Peyer's patch (tissue), 4 donors: ENCODE data around the gene PHF10. TPM values are rescaled to one million over a fixed set of nuclear protein-coding genes. Genes with fewer than 3 reads are reported as not detected.

ENCODE experiments used
- DNase-seq, 3 donors: peaks; one replicate each; pipeline ENCODE4 v3.0.0-alpha.2; 2017 to 2019
- H3K27ac ChIP-seq, 4 donors: fragments of 200-600 bp; sonication (generic); one replicate each; pipeline ENCODE4 v1.5.1; 2016 to 2019
- H3K27me3 ChIP-seq, 2 donors: fragments of 200-600 bp; sonication (generic); one replicate each; pipeline ENCODE4 v1.5.1; 2019
- H3K36me3 ChIP-seq, 3 donors: fragments of 200-600 bp; sonication (generic); one replicate each; pipeline ENCODE4 v1.5.1; 2016 to 2019
- H3K4me1 ChIP-seq, 4 donors: fragments of 200-600 bp; sonication (generic); one replicate each; pipeline ENCODE4 v1.5.1; 2016 to 2019
- H3K4me3 ChIP-seq, 4 donors: fragments of 200-600 bp; sonication (generic); 1 replicate in 3 of 4; 2 replicates in 1 of 4; pipeline ENCODE4 v1.5.1; 2016 to 2019; ENCODE audit warnings: mild to moderate bottlenecking in 1 of 4
- H3K9me3 ChIP-seq, 4 donors: fragments of 200-600 bp; sonication (generic); one replicate each; pipeline ENCODE4 v1.5.1; 2016 to 2019; ENCODE audit warnings: mild to moderate bottlenecking in 1 of 4
- CTCF ChIP-seq, 6 experiments: fragments of 450-650 bp in 4 of 6; fragments of 200-600 bp in 2 of 6; sonication (generic) in 1 of 6; IDR thresholded peaks; one replicate each; pipeline ENCODE4 v1.5.1; 2017 to 2019; ENCODE audit warnings: antibody characterized with exemption in 6 of 6, mild to moderate bottlenecking in 3 of 6, moderate library complexity in 1 of 6
- POLR2A ChIP-seq, 2 donors: fragments of 450-650 bp; IDR thresholded peaks; one replicate each; pipeline ENCODE4 v1.5.1; 2017; ENCODE audit warnings: antibody characterized with exemption in 2 of 2, mild to moderate bottlenecking in 2 of 2, moderate library complexity in 2 of 2
- total RNA-seq, 4 donors: library from RNA; depleted of rRNA; stranded (reverse); fragments of >200 nt; gene quantifications; one replicate each; pipeline ENCODE4 v1.1.0, GENCODE V29; 2016

The PHF10 gene
- total RNA-seq, 4 donors from 2014 or later, result 23.3 to 46.0 (median 30.6) TPM

GRCh38 chr6:169755162-169755561 lies 30.9 kb upstream of the PHF10 start:
- Histone ChIP-seq H3K4me1 (peaks cover 0 to 13% (median 2%) of the 10 kb centered on the region in 4 donors), H3K4me3 (no peak overlapping the region), H3K9me3 (no peaks in the 10 kb centered on the region), H3K36me3 (peaks cover 0 to 38% (median 0%) of the 10 kb centered on the region in 3 donors), H3K27ac (no peak overlapping the region), H3K27me3 (no peaks in the 10 kb centered on the region)
- TF ChIP-seq POLR2A (IDR thresholded peaks at IDR 0.05) (no peak), CTCF (IDR thresholded peaks at IDR 0.05) (no peak)
- DNase-seq, result no peak

- Histone ChIP-seq H3K4me1 (peaks cover 0 to 17% (median 2%) of the 10 kb centered on the region in 4 donors), H3K4me3 (peak overlapping the region; percentile 74 to 89 (median 82)), H3K27me3 (no peaks in the 10 kb centered on the region), H3K9me3 (no peaks in the 10 kb centered on the region), H3K36me3 (peaks cover 0 to 9% (median 0%) of the 10 kb centered on the region in 3 donors), H3K27ac (peak overlapping the region; percentile 91 to 97 (median 94))
- TF ChIP-seq POLR2A (IDR thresholded peaks at IDR 0.05), result no peak
- TF ChIP-seq CTCF (IDR thresholded peaks at IDR 0.05), result no peak
- DNase-seq, result no peak
These were observed 27.8 kb upstream of the PHF10 start for GRCh38 chr6:169752074-169752623.

GRCh38 chr6:169751242-169752073 lies 27.2 kb upstream of the PHF10 start, which contains the start of the genes DYNLT2 and ERMARD:
TSS of gene DYNLT2 (minus strand) at chr6:169751572. CDS start at chr6:169751458, 114 bp downstream.
TSS of gene ERMARD (plus strand) at chr6:169751622. CDS start at chr6:169751658, 36 bp downstream.
- peak; percentile 89 to 97 (median 97) for DNase-seq

GRCh38 chr6:169746556-169746955 lies 22.3 kb upstream of the PHF10 start:
- H3K4me1 ChIP-seq, result peaks cover 0 to 10% (median 2%) of the 10 kb centered on the region in 4 donors
- no peak overlapping the region for H3K27ac ChIP-seq
- TF ChIP-seq CTCF (IDR thresholded peaks at IDR 0.05) (no peak), POLR2A (IDR thresholded peaks at IDR 0.05) (no peak)
- no peaks in the 10 kb centered on the region for H3K27me3 ChIP-seq
- no peaks in the 10 kb centered on the region for H3K36me3 ChIP-seq
- DNase-seq, result no peak
- no peaks in the 10 kb centered on the region for H3K9me3 ChIP-seq
- no peak overlapping the region for H3K4me3 ChIP-seq

More at GRCh38 chr6:169751242-169752073, 27.2 kb upstream of the PHF10 start, which contains the start of the genes DYNLT2 and ERMARD:
- no peaks in the 10 kb centered on the region for H3K9me3 ChIP-seq
- peak within 1 kb of the TSS; percentile 91 to 97 (median 94) for H3K27ac ChIP-seq
- peaks cover 0 to 17% (median 2%) of the 10 kb centered on the region in 4 donors for H3K4me1 ChIP-seq
- TF ChIP-seq POLR2A (IDR thresholded peaks at IDR 0.05), result peak; percentile 79 to 89
- TF ChIP-seq CTCF (IDR thresholded peaks at IDR 0.05), result peak in 5 of 6 experiments; percentile 22 to 63 (median 53)
- no peaks in the 10 kb centered on the region for H3K27me3 ChIP-seq
- H3K36me3 ChIP-seq, result peaks cover 0 to 2% (median 0%) of the 10 kb centered on the region in 3 donors
- H3K4me3 ChIP-seq, result peak within 1 kb of the TSS; percentile 74 to 89 (median 82)

GRCh38 chr6:169745405-169745804 lies 21.1 kb upstream of the PHF10 start:
- Histone ChIP-seq H3K27me3 (no peaks in the 10 kb centered on the region), H3K4me3 (no peak overlapping the region), H3K4me1 (peaks cover 0 to 7% (median 0%) of the 10 kb centered on the region in 4 donors), H3K9me3 (no peaks in the 10 kb centered on the region), H3K27ac (no peak overlapping the region), H3K36me3 (no peaks in the 10 kb centered on the region)
- DNase-seq, result no peak
- TF ChIP-seq POLR2A (IDR thresholded peaks at IDR 0.05) (no peak), CTCF (IDR thresholded peaks at IDR 0.05) (no peak)
